ENCODE results near the gene REV1. TPM values are rescaled to one million over a fixed set of nuclear protein-coding genes. Genes with fewer than 3 reads are reported as not detected.

The REV1 gene
- total RNA-seq, 1 experiment from 2014 or later, result 39.6 TPM

DNA sequence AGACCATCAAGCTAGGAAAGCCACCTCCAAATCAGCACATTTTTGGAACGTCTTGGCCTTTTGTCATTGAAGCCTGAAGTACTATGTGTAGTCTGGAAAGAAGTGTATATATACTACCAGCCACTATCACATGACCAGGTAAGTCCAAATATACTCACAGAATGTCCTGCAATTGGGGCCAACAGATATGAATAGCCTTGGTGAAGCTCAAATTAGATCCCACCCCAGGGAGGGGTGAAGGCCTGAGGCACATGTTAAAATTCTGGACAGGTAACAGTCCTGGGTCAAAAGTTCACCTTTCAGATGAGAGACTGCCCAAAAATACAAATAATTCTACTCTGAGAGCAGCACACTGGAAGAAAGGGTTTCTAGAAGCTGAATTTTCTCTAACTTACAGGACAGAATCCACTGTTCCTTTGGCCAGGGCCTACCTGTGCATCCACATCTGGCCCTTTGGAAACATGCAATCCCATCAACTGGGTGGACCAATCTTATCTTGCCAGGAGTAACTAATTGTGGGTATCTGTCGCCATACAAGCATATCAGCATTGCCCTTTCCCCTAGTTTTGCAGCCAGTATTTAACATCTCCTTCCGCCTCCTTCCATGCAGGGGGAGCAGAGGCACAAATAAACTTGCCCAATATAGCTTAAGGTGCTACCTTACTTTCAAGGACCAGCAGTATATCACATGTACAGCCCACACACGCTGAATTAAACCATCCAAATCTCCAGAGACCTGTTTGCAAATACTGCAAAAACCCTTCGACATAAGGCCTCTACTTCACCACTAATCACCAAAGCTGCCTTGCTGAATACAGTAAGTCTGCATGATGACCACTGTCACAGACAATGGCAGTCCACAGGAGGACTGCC is 84.8 kb downstream of the REV1 start:
- BruUV-seq (replicated peaks), result no TSS peak
- H3K27me3 Mint-ChIP-seq (ENCODE audit: insufficient read depth, unreplicated experiment), result no peaks in the 10 kb centered on the region
- H3K27ac Mint-ChIP-seq (ENCODE audit: unreplicated experiment), result peak overlapping the region; percentile 59
- H3K4me3 Mint-ChIP-seq (ENCODE audit: unreplicated experiment), result no peak overlapping the region
- Histone ChIP-seq H3K4me1 (peaks cover 10% of the 10 kb centered on the region; the same call in 1 of the 2 replicates), H3K4me3 (ENCODE audit: low read depth, low read length) (no peak overlapping the region), H3K36me3 (ENCODE audit: control insufficient read depth, insufficient read depth, low read length) (peaks cover 6% of the 10 kb centered on the region), H3K9me3 (no peaks in the 10 kb centered on the region), H3K27me3 (replicated peaks; ENCODE audit: control insufficient read depth, insufficient read depth, low read length) (no peaks in the 10 kb centered on the region)
- peaks cover 81% of the 10 kb centered on the region for H3K36me3 Mint-ChIP-seq (ENCODE audit: insufficient read depth, unreplicated experiment)
- no peak for DNase-seq
- no peaks in the 10 kb centered on the region for H3K9me3 Mint-ChIP-seq (ENCODE audit: unreplicated experiment)
- intact Hi-C loops (cut with micrococcal nuclease; ENCODE audit: unreplicated experiment), result loop anchor here (10.0 kb wide), 1 partner anchor 320 kb away; no protein-coding TSS in a partner anchor
- POLR2A ChIA-PET, result no interaction called here
- peaks cover 16% of the 10 kb centered on the region for H3K4me1 Mint-ChIP-seq (ENCODE audit: low read depth, unreplicated experiment)
- TF ChIP-seq, protein P1, sequence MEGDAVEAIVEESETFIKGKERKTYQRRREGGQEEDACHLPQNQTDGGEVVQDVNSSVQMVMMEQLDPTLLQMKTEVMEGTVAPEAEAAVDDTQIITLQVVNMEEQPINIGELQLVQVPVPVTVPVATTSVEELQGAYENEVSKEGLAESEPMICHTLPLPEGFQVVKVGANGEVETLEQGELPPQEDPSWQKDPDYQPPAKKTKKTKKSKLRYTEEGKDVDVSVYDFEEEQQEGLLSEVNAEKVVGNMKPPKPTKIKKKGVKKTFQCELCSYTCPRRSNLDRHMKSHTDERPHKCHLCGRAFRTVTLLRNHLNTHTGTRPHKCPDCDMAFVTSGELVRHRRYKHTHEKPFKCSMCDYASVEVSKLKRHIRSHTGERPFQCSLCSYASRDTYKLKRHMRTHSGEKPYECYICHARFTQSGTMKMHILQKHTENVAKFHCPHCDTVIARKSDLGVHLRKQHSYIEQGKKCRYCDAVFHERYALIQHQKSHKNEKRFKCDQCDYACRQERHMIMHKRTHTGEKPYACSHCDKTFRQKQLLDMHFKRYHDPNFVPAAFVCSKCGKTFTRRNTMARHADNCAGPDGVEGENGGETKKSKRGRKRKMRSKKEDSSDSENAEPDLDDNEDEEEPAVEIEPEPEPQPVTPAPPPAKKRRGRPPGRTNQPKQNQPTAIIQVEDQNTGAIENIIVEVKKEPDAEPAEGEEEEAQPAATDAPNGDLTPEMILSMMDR (IDR thresholded peaks at IDR 0.05; ENCODE audit: insufficient read depth in 1 of 2, low read depth in 1 of 2, low read length in 1 of 2, severe bottlenecking in 1 of 2, unreplicated experiment in 1 of 2), result no peak
- CTCF ChIA-PET, result no interaction called here

DNA sequence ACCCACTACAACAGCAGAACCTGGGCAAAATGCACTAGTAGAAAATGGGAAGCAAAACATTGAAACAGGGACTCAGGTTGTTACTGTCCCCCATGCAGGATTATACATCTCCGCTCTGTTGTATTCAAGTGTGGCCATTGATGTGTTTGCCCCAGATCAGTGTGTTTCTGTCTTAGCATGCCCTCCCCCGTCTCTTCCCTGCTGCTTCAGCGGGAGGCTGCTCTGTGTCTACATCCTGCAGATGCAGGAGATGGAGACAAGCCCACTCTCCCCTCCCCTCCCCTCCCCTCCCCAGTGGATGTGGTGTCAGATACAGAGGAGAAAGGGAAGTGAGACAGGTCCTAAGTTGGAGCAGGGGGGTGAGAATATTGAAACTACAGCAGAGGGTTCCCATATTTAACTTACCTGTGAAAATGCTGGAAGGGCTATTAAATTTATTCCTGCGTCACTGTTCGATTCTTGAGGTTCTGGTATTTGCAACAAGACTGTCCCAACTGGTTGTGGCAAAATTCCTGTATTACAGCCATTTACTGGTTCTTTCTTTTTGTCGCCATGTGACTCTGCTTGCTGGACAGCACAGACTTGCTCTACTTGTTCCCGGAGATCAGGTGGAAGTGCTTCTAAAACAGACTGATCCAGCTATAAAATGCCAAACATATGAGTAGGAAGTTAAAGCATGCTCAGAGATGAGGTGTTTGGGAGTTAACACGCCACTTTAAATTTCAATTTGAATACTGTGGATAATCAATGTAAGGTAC is 85.6 kb downstream of the REV1 start:
- ChIA-PET CTCF (interaction anchor here (0.6 to 1.2 kb wide), 6 partner anchors 19 to 856 kb away, joined by 3 to 10 read pairs (median 3); partner anchors contain the start of genes EIF5B and REV1), POLR2A (interaction anchor here (1.1 kb wide), 1 partner anchor 68 kb away, joined by 3 read pairs; the partner anchor contains the start of genes EIF5B and TXNDC9)
- Histone ChIP-seq H3K9me3 (no peaks in the 10 kb centered on the region), H3K4me1 (peaks cover 10% of the 10 kb centered on the region; the same call in 1 of the 2 replicates), H3K36me3 (ENCODE audit: control insufficient read depth, insufficient read depth, low read length) (peaks cover 6% of the 10 kb centered on the region), H3K27me3 (replicated peaks; ENCODE audit: control insufficient read depth, insufficient read depth, low read length) (no peaks in the 10 kb centered on the region), H3K4me3 (ENCODE audit: low read depth, low read length) (no peak overlapping the region)
- Mint-ChIP-seq H3K36me3 (ENCODE audit: insufficient read depth, unreplicated experiment) (peaks cover 84% of the 10 kb centered on the region), H3K27me3 (ENCODE audit: insufficient read depth, unreplicated experiment) (no peaks in the 10 kb centered on the region), H3K27ac (ENCODE audit: unreplicated experiment) (peak overlapping the region; percentile 59), H3K9me3 (ENCODE audit: unreplicated experiment) (no peaks in the 10 kb centered on the region), H3K4me3 (ENCODE audit: unreplicated experiment) (no peak overlapping the region), H3K4me1 (ENCODE audit: low read depth, unreplicated experiment) (peaks cover 16% of the 10 kb centered on the region)
- DNase-seq, result no peak
- TF ChIP-seq, protein P1 (IDR thresholded peaks at IDR 0.05; ENCODE audit: insufficient read depth in 1 of 2, low read depth in 1 of 2, low read length in 1 of 2, severe bottlenecking in 1 of 2, unreplicated experiment in 1 of 2), result no peak
- intact Hi-C loops (cut with micrococcal nuclease; ENCODE audit: unreplicated experiment), result loop anchor here (10.0 kb wide), 1 partner anchor 319 kb away; no protein-coding TSS in a partner anchor
- BruUV-seq (replicated peaks), result no TSS peak

DNA sequence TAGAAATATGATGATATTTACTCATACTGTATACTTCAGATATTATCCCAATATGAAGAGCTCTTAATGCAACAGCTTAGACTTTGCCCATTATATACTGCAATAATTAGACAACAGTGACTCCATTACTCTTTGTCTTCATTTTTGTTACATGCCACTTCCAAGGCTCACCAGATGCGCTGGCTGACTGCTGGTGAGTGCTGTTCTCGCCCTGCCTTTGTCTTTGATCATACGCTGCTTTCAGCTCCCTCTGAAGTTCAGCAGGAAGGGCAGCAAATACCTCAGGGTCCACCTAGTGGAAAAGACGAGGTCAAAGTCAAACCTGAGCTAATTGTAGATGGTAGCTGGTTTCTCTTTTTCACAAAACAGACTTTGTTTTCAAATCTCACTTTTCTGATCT is 86.3 kb downstream of the REV1 start:
- Histone ChIP-seq H3K27me3 (replicated peaks; ENCODE audit: control insufficient read depth, insufficient read depth, low read length) (no peaks in the 10 kb centered on the region), H3K9me3 (no peaks in the 10 kb centered on the region), H3K4me3 (ENCODE audit: low read depth, low read length) (no peak overlapping the region), H3K4me1 (peaks cover 10% of the 10 kb centered on the region; the same call in 1 of the 2 replicates), H3K36me3 (ENCODE audit: control insufficient read depth, insufficient read depth, low read length) (peaks cover 8% of the 10 kb centered on the region)
- peak overlapping the region; percentile 59 for H3K27ac Mint-ChIP-seq (ENCODE audit: unreplicated experiment)
- intact Hi-C loops (cut with micrococcal nuclease; ENCODE audit: unreplicated experiment), result loop anchor here (2.0 to 10.0 kb wide), 2 partner anchors 87 to 319 kb away; partner anchors contain the start of gene REV1
- H3K27me3 Mint-ChIP-seq (ENCODE audit: insufficient read depth, unreplicated experiment), result no peaks in the 10 kb centered on the region
- DNase-seq, result peak in 1 of 2 experiments; percentile 42
- peaks cover 16% of the 10 kb centered on the region for H3K4me1 Mint-ChIP-seq (ENCODE audit: low read depth, unreplicated experiment)
- CTCF ChIA-PET, result interaction anchor here (0.6 to 1.2 kb wide), 6 partner anchors 19 to 857 kb away, joined by 3 to 10 read pairs (median 3); partner anchors contain the start of genes EIF5B and REV1
- BruUV-seq (replicated peaks), result no TSS peak
- TF ChIP-seq, protein P1 (IDR thresholded peaks at IDR 0.05; ENCODE audit: insufficient read depth in 1 of 2, low read depth in 1 of 2, low read length in 1 of 2, severe bottlenecking in 1 of 2, unreplicated experiment in 1 of 2), result peak; percentile 14 to 48
- no peak overlapping the region for H3K4me3 Mint-ChIP-seq (ENCODE audit: unreplicated experiment)
- H3K9me3 Mint-ChIP-seq (ENCODE audit: unreplicated experiment), result no peaks in the 10 kb centered on the region
- POLR2A ChIA-PET, result interaction anchor here (1.1 kb wide), 1 partner anchor 67 kb away, joined by 3 read pairs; the partner anchor contains the start of genes EIF5B and TXNDC9
- H3K36me3 Mint-ChIP-seq (ENCODE audit: insufficient read depth, unreplicated experiment), result peaks cover 91% of the 10 kb centered on the region

Measured in Caco-2 (cell line).